Activated naive CD8-positive, alpha-beta T cell (primary cell): ENCODE data around the gene OCA2.

Experiments
- H3K27ac Mint-ChIP-seq: one replicate; pipeline ENCODE4 v1.8.0; 2021; ENCODE audit warnings: mixed read lengths
- H3K27me3 Mint-ChIP-seq: one replicate; pipeline ENCODE4 v1.8.0; 2021; ENCODE audit warnings: mixed read lengths
- H3K36me3 Mint-ChIP-seq: one replicate; pipeline ENCODE4 v1.8.0; 2021; ENCODE audit warnings: mixed read lengths
- H3K4me1 Mint-ChIP-seq: one replicate; pipeline ENCODE4 v1.8.0; 2021; ENCODE audit warnings: low read depth, mixed read lengths
- H3K4me3 Mint-ChIP-seq: one replicate; pipeline ENCODE4 v1.8.0; 2021; ENCODE audit warnings: mild to moderate bottlenecking, mixed read lengths
- H3K9me3 Mint-ChIP-seq: one replicate; pipeline ENCODE4 v1.8.0; 2021; ENCODE audit warnings: low read depth, mixed read lengths

Gene OCA2

GRCh38 chr15:27871078-27871901 lies 227.8 kb downstream of the OCA2 start:
- Mint-ChIP-seq H3K27ac (no peak overlapping the region), H3K9me3 (no peaks in the 10 kb centered on the region), H3K4me3 (no peak overlapping the region), H3K36me3 (no peaks in the 10 kb centered on the region), H3K4me1 (no peaks in the 10 kb centered on the region), H3K27me3 (peaks cover 1% of the 10 kb centered on the region)

DNA sequence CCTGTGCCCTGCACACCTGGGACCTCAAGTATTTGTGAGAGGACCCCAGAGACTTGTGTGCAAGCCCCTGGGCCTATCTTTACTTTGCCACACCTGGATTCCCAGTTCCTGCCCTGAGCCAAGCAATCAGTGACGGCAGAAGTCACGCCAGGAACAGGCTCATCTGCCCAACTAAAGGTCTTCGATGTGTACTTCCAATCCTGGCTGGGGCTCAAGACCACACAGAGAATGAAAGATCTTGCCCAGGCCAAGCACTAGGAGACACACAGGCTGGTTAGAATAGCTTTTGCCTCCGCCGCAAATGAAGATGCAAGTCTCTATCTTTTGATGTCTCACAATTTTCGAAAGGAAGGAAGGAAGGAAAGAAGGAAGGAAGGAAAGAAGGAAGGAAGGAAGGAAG lies 228.8 kb downstream of the OCA2 start:
- no peaks in the 10 kb centered on the region for H3K4me1 Mint-ChIP-seq
- no peaks in the 10 kb centered on the region for H3K9me3 Mint-ChIP-seq
- H3K36me3 Mint-ChIP-seq = no peaks in the 10 kb centered on the region
- H3K4me3 Mint-ChIP-seq = no peak overlapping the region
- H3K27ac Mint-ChIP-seq = no peak overlapping the region
- peaks cover 1% of the 10 kb centered on the region for H3K27me3 Mint-ChIP-seq

GRCh38 chr15:27869697-27870281 lies 229.3 kb downstream of the OCA2 start:
- H3K9me3 Mint-ChIP-seq = no peaks in the 10 kb centered on the region
- no peaks in the 10 kb centered on the region for H3K36me3 Mint-ChIP-seq
- peaks cover 1% of the 10 kb centered on the region for H3K27me3 Mint-ChIP-seq
- no peaks in the 10 kb centered on the region for H3K4me1 Mint-ChIP-seq
- H3K27ac Mint-ChIP-seq = no peak overlapping the region
- H3K4me3 Mint-ChIP-seq = no peak overlapping the region

GRCh38 chr15:27868828-27869404 lies 230.2 kb downstream of the OCA2 start:
- Mint-ChIP-seq H3K27me3 (peaks cover 2% of the 10 kb centered on the region), H3K36me3 (no peaks in the 10 kb centered on the region), H3K4me1 (no peaks in the 10 kb centered on the region), H3K27ac (no peak overlapping the region), H3K9me3 (no peaks in the 10 kb centered on the region), H3K4me3 (no peak overlapping the region)

DNA sequence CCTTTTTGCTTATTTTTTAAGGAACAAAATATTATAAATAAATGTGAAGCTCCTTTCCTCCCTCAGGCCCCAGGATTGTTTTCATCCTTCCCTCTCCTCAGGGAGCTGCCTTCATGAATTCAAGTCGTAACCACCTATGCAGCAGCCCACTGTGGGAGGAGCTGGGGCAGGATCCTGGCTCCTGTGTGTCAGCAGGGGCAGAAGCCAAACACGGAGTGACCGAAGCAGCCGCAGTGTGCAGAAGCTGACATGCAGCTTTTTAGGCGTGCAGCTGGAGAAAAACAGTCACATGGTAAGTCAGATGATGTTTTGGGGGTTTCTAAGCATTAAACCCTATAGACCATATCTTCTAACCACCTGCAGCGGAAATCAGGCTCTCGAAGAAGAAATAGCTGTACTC lies 231.3 kb downstream of the OCA2 start:
- Mint-ChIP-seq H3K36me3 (no peaks in the 10 kb centered on the region), H3K9me3 (no peaks in the 10 kb centered on the region), H3K27me3 (peaks cover 2% of the 10 kb centered on the region), H3K4me3 (no peak overlapping the region), H3K27ac (no peak overlapping the region), H3K4me1 (no peaks in the 10 kb centered on the region)

DNA sequence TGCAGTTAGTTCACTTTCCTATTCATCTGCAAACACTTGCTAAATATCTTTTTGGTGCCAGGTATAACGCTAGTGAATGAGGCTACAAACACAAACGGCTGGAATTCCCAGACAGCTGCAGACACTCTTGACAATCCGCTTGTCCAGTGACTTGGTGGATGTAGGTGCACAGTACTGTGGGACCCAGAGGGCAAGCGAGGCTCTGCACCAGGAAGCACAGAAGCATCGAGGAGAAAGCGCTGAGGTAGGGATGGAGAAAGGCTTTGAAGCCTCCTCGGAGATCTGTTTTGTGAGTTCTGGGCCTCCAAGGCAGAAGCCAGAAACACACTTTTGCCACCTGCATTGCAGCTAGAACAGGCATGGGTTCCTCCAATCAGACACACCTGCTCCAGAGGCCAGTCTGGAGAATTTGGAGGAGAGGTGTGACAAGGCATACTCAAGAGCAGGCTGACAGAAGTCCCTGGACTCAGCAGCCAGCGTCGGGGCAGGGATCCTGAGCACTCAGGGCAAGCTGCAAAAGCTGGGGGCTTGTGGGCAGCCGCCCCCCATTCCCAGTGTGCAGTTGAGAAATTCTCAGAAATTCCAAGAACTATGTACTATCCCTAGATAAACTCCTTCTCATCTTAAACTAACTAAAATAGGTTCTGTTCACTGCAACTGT lies 232.5 kb downstream of the OCA2 start:
- no peak overlapping the region for H3K27ac Mint-ChIP-seq
- H3K4me1 Mint-ChIP-seq = no peaks in the 10 kb centered on the region
- H3K9me3 Mint-ChIP-seq = no peaks in the 10 kb centered on the region
- no peaks in the 10 kb centered on the region for H3K36me3 Mint-ChIP-seq
- no peak overlapping the region for H3K4me3 Mint-ChIP-seq
- H3K27me3 Mint-ChIP-seq = peaks cover 1% of the 10 kb centered on the region

DNA sequence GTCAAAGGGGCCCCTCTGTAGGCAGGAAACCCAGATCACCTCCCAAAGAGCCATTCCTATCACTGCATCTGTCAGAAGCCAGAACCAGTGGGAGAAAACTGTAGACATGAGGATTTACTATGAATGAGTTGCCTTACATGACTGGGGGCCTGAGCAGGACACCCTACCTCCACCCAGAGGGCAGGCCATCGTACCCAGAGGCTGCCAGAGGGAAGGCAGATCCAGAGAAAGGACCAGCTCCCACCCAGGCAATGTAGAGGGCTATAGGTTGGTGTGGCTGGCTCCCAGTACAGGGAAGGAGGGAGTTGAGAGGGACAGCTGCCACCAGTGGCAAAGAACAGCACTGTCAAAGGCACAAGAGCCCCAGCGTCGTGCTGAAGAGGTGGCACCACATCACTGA lies 233.2 kb downstream of the OCA2 start:
- no peaks in the 10 kb centered on the region for H3K4me1 Mint-ChIP-seq
- H3K4me3 Mint-ChIP-seq = no peak overlapping the region
- H3K36me3 Mint-ChIP-seq = no peaks in the 10 kb centered on the region
- H3K9me3 Mint-ChIP-seq = no peaks in the 10 kb centered on the region
- no peak overlapping the region for H3K27ac Mint-ChIP-seq
- peaks cover 1% of the 10 kb centered on the region for H3K27me3 Mint-ChIP-seq

DNA sequence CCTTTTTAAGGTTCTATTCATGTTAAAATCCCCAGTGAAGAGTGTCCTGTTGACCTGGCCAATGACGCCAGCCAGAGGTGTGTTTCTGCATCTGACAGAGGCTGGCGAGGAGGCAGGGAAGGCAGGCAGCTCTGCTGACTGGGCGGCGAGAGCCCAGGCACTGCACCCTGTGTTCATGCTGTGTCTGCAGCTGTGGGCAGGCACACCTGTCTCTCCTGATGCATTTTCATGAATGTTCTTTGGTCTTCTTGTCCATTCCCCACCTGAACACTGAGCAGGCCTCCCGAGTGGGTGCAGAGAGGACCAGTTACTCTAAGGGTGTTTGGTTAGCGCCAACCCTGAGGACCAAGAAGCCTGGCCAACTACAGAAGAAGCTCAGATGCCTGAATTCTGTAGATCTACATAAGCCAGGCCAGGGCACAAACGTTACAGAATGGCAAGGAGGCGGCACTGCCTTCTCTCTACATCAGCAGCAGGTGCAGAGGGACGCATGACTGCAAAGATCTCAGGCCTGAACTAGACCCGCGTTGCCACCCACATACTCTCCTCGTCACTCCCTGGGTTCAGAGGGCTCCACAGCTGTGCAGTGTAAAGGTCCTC lies 233.7 kb downstream of the OCA2 start:
- Mint-ChIP-seq H3K27ac (no peak overlapping the region), H3K9me3 (no peaks in the 10 kb centered on the region), H3K4me1 (no peaks in the 10 kb centered on the region), H3K36me3 (no peaks in the 10 kb centered on the region), H3K27me3 (peaks cover 1% of the 10 kb centered on the region), H3K4me3 (no peak overlapping the region)

GRCh38 chr15:27864719-27865118 lies 234.4 kb downstream of the OCA2 start:
- Mint-ChIP-seq H3K27me3 (peaks cover 1% of the 10 kb centered on the region), H3K27ac (no peak overlapping the region), H3K36me3 (no peaks in the 10 kb centered on the region), H3K9me3 (no peaks in the 10 kb centered on the region), H3K4me1 (no peaks in the 10 kb centered on the region), H3K4me3 (no peak overlapping the region)

DNA sequence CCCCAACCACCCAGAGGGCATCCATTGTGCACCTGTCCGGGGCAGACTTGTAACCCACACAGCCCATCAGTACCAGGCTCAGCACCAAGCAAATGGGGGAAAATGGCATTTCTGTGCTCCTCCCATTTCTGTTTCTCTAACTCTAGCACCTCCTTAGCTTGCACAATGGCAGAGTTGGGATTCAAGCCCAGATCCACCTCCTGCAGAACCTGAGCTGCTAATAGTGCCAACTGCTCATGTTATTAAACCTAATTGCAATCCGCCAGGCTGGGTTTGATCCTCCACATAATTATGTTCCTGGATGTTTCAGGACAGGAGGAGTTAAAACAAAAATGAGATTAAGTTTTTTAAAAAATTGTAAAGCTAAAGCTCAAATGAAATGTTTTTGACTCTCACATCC lies 235.0 kb downstream of the OCA2 start:
- Mint-ChIP-seq H3K4me1 (no peaks in the 10 kb centered on the region), H3K27me3 (peaks cover 1% of the 10 kb centered on the region), H3K36me3 (no peaks in the 10 kb centered on the region), H3K27ac (no peak overlapping the region), H3K9me3 (no peaks in the 10 kb centered on the region), H3K4me3 (no peak overlapping the region)

DNA sequence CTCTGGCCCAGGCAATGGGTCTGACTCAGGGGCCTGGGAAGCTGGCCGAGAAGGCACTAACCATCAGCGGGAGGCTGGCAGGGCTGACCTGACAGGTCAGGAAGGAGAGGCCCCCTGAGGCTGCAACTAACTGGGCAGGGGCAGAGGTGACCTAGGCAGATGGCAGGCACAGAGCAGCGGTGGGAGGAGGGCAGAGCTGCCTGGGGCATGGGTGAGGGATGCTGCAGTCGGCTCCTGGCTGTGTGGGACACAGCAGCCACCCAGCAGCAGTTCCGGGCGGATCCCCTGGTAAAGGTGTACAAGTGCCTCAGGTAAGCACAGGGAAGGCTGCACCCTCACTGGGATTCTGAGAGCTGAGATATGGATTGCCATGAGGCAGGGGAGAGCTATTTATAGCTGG lies 236.1 kb downstream of the OCA2 start:
- Mint-ChIP-seq H3K27ac (no peak overlapping the region), H3K4me3 (no peak overlapping the region), H3K9me3 (peaks cover 3% of the 10 kb centered on the region), H3K27me3 (peaks cover 1% of the 10 kb centered on the region), H3K4me1 (no peaks in the 10 kb centered on the region), H3K36me3 (no peaks in the 10 kb centered on the region)

DNA sequence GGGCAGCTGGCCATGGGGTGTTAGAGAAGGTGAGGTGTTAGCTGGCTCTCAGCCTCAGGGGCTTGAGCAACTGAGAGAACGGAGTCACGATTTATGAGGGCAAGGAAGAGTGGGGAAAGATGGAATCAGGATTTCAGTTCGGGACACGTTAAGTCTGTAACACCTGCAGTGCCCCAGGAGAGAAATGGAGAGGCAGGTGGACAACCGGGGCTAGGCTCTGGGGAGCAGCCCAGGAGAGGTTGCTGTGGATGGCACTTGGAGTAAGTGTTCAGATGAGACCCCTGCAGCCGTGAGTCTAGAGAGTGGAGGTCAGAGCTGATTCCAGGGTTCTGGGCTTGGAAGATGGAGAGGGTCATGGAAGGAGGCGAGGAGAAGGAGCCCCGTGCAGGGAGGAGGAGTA lies 237.9 kb downstream of the OCA2 start:
- peaks cover 6% of the 10 kb centered on the region for H3K9me3 Mint-ChIP-seq
- no peak overlapping the region for H3K27ac Mint-ChIP-seq
- no peak overlapping the region for H3K4me3 Mint-ChIP-seq
- H3K27me3 Mint-ChIP-seq = peaks cover 1% of the 10 kb centered on the region
- H3K36me3 Mint-ChIP-seq = no peaks in the 10 kb centered on the region
- H3K4me1 Mint-ChIP-seq = no peaks in the 10 kb centered on the region

DNA sequence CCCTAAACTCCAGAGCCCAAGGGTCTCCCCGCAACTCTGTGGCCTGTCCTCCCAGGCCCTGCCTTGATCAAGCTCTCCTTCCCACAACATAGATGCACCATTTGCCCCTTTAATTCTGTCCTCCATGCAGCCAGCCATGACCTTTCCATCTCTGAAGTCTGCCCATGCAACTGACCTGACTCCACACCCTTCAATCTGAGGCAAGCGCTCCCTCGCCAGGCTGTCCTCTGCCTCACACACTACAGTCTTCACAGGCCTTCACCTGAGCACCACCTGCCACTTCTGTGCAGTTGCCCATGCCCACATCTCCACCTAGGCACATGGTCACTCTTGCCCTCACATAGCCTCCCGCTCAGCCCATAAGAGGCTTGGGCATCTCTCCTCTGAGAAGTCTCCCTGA lies 244.0 kb downstream of the OCA2 start:
- H3K36me3 Mint-ChIP-seq = no peaks in the 10 kb centered on the region
- H3K4me3 Mint-ChIP-seq = no peak overlapping the region

DNA sequence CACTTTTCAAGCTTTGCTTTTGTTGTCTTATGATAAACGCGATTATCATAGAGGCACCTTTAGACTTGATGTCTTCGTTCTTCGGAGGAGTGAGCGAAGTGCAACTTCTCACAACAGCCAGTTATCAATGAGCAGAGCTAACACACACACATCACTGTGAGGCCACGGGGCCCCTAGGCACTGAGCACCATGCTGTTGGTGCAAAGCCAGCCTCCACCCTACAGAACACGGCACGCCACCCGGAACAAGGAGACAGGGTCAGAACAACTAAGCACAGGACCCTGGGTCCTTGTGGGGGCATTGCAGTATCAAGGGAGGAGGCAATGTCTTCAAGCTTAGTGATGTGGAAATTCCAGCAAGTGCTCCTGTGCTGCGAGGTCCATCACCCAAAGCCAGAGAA lies 244.5 kb downstream of the OCA2 start:
- no peak overlapping the region for H3K27ac Mint-ChIP-seq
- peaks cover 10% of the 10 kb centered on the region for H3K9me3 Mint-ChIP-seq
- no peaks in the 10 kb centered on the region for H3K4me1 Mint-ChIP-seq
- H3K36me3 Mint-ChIP-seq = no peaks in the 10 kb centered on the region
- H3K4me3 Mint-ChIP-seq = no peak overlapping the region
- H3K27me3 Mint-ChIP-seq = peaks cover 3% of the 10 kb centered on the region

More for the DNA sequence above, 244.0 kb downstream of the OCA2 start:
- Mint-ChIP-seq H3K9me3 (peaks cover 8% of the 10 kb centered on the region), H3K4me1 (no peaks in the 10 kb centered on the region), H3K27ac (no peak overlapping the region), H3K27me3 (peaks cover 3% of the 10 kb centered on the region)
